GM23338 (cell line): ENCODE results near the gene SLC19A1.

ENCODE experiments used
- CTCF ChIP-seq, 2 experiments: fragments of 200-600 bp in 1 of 2; sonication (generic) in 1 of 2; conservative IDR thresholded peaks; 2 replicates each; pipeline versions ENCODE4 v1.5.1 to v1.6.1; 2016 to 2017; ENCODE audit warnings: antibody characterized with exemption in 2 of 2, low read depth in 2 of 2, mild to moderate bottlenecking in 2 of 2, moderate library complexity in 1 of 2
- EZH2 ChIP-seq: fragments of 200-600 bp; sonication (generic); IDR thresholded peaks from one replicate; pipeline ENCODE4 v1.8.0; 2017; ENCODE audit warnings: antibody characterized with exemption, mild to moderate bottlenecking, low read depth; ENCODE audit not compliant: unreplicated experiment

DNA sequence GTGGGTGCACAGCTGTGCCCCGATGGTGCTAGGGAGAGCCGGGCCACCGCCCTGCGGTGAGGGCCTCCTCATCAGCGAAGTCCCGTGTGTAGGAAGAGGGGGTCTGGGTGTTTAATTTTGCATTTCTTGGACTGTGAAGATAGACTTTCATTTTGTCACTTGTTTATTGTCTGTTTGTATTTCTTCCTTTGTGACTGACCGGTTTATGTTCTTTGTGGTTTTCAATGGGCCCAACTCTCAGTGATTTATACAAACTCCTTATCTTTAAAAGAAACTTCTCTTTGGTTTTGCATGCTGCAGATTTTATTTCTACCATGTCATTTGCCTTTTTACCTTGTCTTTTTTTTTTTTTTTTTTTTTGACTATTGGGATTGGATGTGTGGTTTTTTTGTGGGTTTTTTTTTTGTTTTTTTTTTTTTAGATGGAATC lies 72.1 kb downstream of the SLC19A1 start:
- TF ChIP-seq CTCF (conservative IDR thresholded peaks at IDR 0.05; ENCODE audit: low read depth in 2 of 2) (no peak), EZH2 (no peak)
